CD8-positive, alpha-beta memory T cell (primary cell): Measurements from ENCODE around the gene LDLRAD4. TPM values are rescaled to one million over a fixed set of nuclear protein-coding genes. Genes with fewer than 3 reads are reported as not detected.

Source experiments
- CTCF ChIA-PET: fragments of 350-600 bp; sonication (Branson Sonifier 250); formaldehyde crosslinking; loops from one replicate; lab custom pipeline; 2021; ENCODE audit warnings: antibody characterized with exemption; lab: Charles Lee
- POLR2A ChIA-PET: fragments of 350-600 bp; sonication (Branson Sonifier 250); formaldehyde crosslinking; loops from one replicate; lab custom pipeline; 2021; ENCODE audit warnings: antibody characterized with exemption; lab: Charles Lee
- DNase-seq, 5 donors: peaks; one replicate each; pipeline versions ENCODE4 v3.0.0 to v3.0.0-alpha.2; 2020 to 2022; ENCODE audit warnings: mixed read lengths in 1 of 5
- H3K27ac ChIP-seq: one replicate; pipeline ENCODE4 v1.7.0; 2013; ENCODE audit warnings: low read depth, mild to moderate bottlenecking, low read length, moderate library complexity
- H3K27me3 ChIP-seq: 2 replicates; pipeline ENCODE4 v1.7.0; 2013; ENCODE audit warnings: low read length, mild to moderate bottlenecking; ENCODE audit not compliant: insufficient read depth, poor library complexity, severe bottlenecking
- H3K36me3 ChIP-seq: 2 replicates; pipeline ENCODE4 v1.7.0; 2013; ENCODE audit warnings: mild to moderate bottlenecking, low read length, moderate library complexity; ENCODE audit not compliant: insufficient read depth
- H3K4me1 ChIP-seq: 2 replicates; pipeline ENCODE4 v1.7.0; 2013; ENCODE audit warnings: mild to moderate bottlenecking, low read length, moderate library complexity; ENCODE audit not compliant: insufficient read depth
- H3K4me3 ChIP-seq: 2 replicates; pipeline ENCODE4 v1.7.0; 2013; ENCODE audit warnings: mild to moderate bottlenecking, low read length
- H3K9me3 ChIP-seq: 2 replicates; pipeline ENCODE4 v1.7.0; 2013; ENCODE audit warnings: mild to moderate bottlenecking, low read length
- H3K27ac Mint-ChIP-seq, 8 donors: one replicate each; pipeline ENCODE4 v1.8.0; 2020 to 2021; ENCODE audit warnings: mixed read lengths in 8 of 8, mild to moderate bottlenecking in 6 of 8, inconsistent platforms in 3 of 8, moderate library complexity in 3 of 8
- H3K27me3 Mint-ChIP-seq, 2 donors: one replicate each; pipeline ENCODE4 v1.8.0; 2020 to 2021; ENCODE audit warnings: mixed read lengths in 2 of 2, mild to moderate bottlenecking in 1 of 2, moderate library complexity in 1 of 2
- H3K36me3 Mint-ChIP-seq, 3 donors: one replicate each; pipeline ENCODE4 v1.8.0; 2020 to 2021; ENCODE audit warnings: mixed read lengths in 3 of 3, inconsistent platforms in 1 of 3, mild to moderate bottlenecking in 1 of 3
- H3K4me1 Mint-ChIP-seq, 3 donors: one replicate each; pipeline ENCODE4 v1.8.0; 2020 to 2021; ENCODE audit warnings: mixed read lengths in 3 of 3, inconsistent platforms in 1 of 3, mild to moderate bottlenecking in 1 of 3
- H3K4me3 Mint-ChIP-seq, 7 donors: one replicate each; pipeline ENCODE4 v1.8.0; 2020 to 2021; ENCODE audit warnings: mixed read lengths in 7 of 7, mild to moderate bottlenecking in 6 of 7, moderate library complexity in 4 of 7, inconsistent platforms in 2 of 7
- H3K9me3 Mint-ChIP-seq, 5 donors: one replicate each; pipeline ENCODE4 v1.8.0; 2020 to 2022; ENCODE audit warnings: mixed read lengths in 5 of 5, mild to moderate bottlenecking in 3 of 5, moderate library complexity in 2 of 5, inconsistent platforms in 1 of 5
- polyA plus RNA-seq: library from polyadenylated mRNA; unstranded; fragments of 300-500 nt; fragmentation: Illumina TruSeq; gene quantifications from one replicate; pipeline ENCODE4 v1.2.3, GENCODE V29; 2021
- total RNA-seq, 2 experiments: library from RNA; stranded (reverse); gene quantifications; one replicate each; pipeline ENCODE4 v1.2.3, GENCODE V29; 2021

Gene LDLRAD4
- total and polyA plus RNA-seq, 3 experiments from 2014 or later, result 8.1 to 30.4 (median 27.3) TPM

DNA sequence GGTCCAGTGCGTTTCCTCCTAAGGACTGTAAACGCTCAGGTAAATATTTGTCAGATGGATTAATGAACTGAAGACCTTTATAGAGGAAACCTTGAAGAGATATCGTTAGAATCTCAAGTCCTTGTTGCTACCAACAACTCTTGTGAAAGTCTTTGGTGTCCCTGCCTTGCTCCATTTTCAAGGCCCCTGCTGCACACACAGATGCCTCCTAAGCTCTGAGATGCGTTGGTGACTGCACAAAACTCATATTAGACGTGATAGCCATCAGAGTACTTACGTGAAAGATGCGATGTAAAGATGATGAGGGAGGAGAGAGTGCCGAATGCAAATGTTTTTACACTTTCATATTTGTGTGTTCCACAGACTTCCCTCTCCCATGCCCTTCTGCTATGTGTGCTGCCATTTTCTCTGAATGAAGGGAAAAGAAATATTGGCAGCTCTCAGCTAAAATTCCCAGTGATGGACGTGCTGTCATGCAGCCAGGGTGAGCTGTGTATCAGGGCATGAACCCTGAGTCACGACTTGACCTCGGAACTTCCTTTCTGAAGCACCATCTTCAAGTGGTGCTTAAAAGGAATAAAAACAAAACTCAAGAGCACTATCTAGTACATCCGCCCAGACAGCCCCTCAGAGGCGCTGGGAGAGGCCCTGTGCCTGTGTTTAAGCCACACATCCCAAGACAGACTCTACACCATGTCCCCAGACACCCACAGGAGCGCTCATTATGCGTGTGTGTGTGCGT is 390.4 kb downstream of the LDLRAD4 start:
- peak overlapping the region; percentile 12 to 91 (median 76) for H3K27ac Mint-ChIP-seq
- H3K4me1 Mint-ChIP-seq, result peaks cover 52 to 75% (median 59%) of the 10 kb centered on the region in 3 donors
- no peak overlapping the region for H3K4me3 ChIP-seq
- peak in 2 of 5 donors; percentile 33 to 68 for DNase-seq
- CTCF ChIA-PET, result interaction anchor here (0.7 to 2.8 kb wide), 3 partner anchors 20 to 51 kb away, joined by 3 to 12 read pairs (median 5); no protein-coding TSS in a partner anchor
- H3K36me3 Mint-ChIP-seq, result no peaks in the 10 kb centered on the region
- peaks cover 0 to 3% (median 0%) of the 10 kb centered on the region in 5 donors for H3K9me3 Mint-ChIP-seq
- peaks cover 37% of the 10 kb centered on the region for H3K4me1 ChIP-seq
- no peaks in the 10 kb centered on the region for H3K27me3 ChIP-seq
- POLR2A ChIA-PET, result no interaction called here
- no peaks in the 10 kb centered on the region for H3K9me3 ChIP-seq
- no peak overlapping the region for H3K27ac ChIP-seq
- H3K36me3 ChIP-seq, result no peaks in the 10 kb centered on the region
- H3K4me3 Mint-ChIP-seq, result peak overlapping the region; percentile 28 to 80 (median 73)
- peaks cover 0 to 9% of the 10 kb centered on the region in 2 donors for H3K27me3 Mint-ChIP-seq

DNA sequence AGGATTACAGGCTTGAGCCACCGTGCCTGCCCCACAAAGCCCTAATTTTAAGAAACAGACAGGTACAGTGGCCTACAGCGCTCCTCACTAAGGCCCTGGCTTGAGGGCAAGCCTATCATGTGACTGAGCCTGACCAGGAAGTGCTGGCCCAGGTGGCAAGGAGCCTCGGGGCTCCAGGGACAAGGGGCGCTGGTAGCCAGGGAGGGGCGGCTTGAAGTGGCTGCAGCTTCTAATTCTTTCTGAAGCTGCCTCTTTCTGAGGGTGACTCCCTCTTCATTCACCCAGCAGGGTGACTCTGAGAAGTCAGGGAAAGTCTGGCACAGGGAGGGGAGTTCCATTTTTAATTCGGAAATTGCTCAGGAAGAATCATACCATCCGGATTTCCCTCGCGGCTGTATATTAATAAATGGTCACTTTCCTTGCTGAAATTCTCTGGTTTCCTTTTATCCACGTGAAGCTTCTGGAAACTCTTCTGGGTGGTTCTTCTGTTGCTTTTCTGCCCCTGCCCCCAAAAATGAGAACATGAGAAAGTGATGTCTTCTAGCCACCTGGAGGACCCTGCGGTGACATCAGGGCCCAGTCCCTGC is 392.1 kb downstream of the LDLRAD4 start:
- Histone ChIP-seq H3K9me3 (no peaks in the 10 kb centered on the region), H3K27ac (no peak overlapping the region), H3K27me3 (no peaks in the 10 kb centered on the region), H3K4me3 (no peak overlapping the region), H3K36me3 (no peaks in the 10 kb centered on the region), H3K4me1 (peaks cover 54% of the 10 kb centered on the region)
- CTCF ChIA-PET, result interaction anchor here (2.8 kb wide), 1 partner anchor 53 kb away, joined by 12 read pairs; no protein-coding TSS in a partner anchor
- peaks cover 0 to 13% of the 10 kb centered on the region in 2 donors for H3K27me3 Mint-ChIP-seq
- POLR2A ChIA-PET, result no interaction called here
- peak overlapping the region in 7 of 8 donors; percentile 48 to 97 (median 91) for H3K27ac Mint-ChIP-seq
- peaks cover 0 to 3% (median 0%) of the 10 kb centered on the region in 5 donors for H3K9me3 Mint-ChIP-seq
- peak overlapping the region in 6 of 7 donors; percentile 80 to 90 (median 84) for H3K4me3 Mint-ChIP-seq
- no peak for DNase-seq
- peaks cover 0 to 2% (median 0%) of the 10 kb centered on the region in 3 donors for H3K36me3 Mint-ChIP-seq
- peaks cover 69 to 92% (median 76%) of the 10 kb centered on the region in 3 donors for H3K4me1 Mint-ChIP-seq

DNA sequence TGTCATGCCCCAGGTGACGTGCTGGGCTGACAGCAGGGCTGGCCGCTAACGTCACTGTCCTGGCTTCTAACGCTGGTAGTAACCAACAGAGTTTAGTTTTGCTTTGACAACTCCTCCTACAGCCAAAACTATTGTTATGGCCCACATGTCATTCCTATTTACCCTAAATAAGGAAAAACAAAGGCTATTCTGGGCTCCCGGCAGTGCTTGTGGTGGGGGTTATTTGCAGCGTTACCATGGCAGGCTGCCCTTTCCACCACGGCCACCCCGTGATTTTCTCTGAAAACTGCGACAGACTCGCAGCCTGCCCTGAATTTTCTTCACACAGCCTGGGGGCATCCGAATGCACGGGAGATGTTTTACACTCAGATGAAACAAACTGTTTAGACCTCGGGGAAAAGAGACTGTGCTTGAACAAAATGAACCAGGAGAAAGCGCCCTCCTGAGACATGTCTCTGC is 392.6 kb downstream of the LDLRAD4 start:
- Histone ChIP-seq H3K9me3 (no peaks in the 10 kb centered on the region), H3K27ac (no peak overlapping the region), H3K4me1 (peaks cover 57% of the 10 kb centered on the region), H3K27me3 (no peaks in the 10 kb centered on the region), H3K36me3 (no peaks in the 10 kb centered on the region), H3K4me3 (no peak overlapping the region)
- peak in 3 of 5 donors; percentile 43 to 81 (median 53) for DNase-seq
- Mint-ChIP-seq H3K4me3 (peak overlapping the region; percentile 78 to 90 (median 84)), H3K4me1 (peaks cover 75 to 97% (median 81%) of the 10 kb centered on the region in 3 donors), H3K36me3 (peaks cover 0 to 2% (median 0%) of the 10 kb centered on the region in 3 donors), H3K9me3 (peaks cover 0 to 3% (median 0%) of the 10 kb centered on the region in 5 donors), H3K27me3 (peaks cover 0 to 13% of the 10 kb centered on the region in 2 donors), H3K27ac (peak overlapping the region; percentile 72 to 97 (median 92))
- ChIA-PET POLR2A (interaction anchor here (0.8 to 1.5 kb wide), 2 partner anchors 10 to 115 kb away, joined by 3 to 6 read pairs; partner anchors contain the start of genes FAM210A and RNMT), CTCF (interaction anchor here (0.8 kb wide), 1 partner anchor 25 kb away, joined by 3 read pairs; no protein-coding TSS in a partner anchor)

DNA sequence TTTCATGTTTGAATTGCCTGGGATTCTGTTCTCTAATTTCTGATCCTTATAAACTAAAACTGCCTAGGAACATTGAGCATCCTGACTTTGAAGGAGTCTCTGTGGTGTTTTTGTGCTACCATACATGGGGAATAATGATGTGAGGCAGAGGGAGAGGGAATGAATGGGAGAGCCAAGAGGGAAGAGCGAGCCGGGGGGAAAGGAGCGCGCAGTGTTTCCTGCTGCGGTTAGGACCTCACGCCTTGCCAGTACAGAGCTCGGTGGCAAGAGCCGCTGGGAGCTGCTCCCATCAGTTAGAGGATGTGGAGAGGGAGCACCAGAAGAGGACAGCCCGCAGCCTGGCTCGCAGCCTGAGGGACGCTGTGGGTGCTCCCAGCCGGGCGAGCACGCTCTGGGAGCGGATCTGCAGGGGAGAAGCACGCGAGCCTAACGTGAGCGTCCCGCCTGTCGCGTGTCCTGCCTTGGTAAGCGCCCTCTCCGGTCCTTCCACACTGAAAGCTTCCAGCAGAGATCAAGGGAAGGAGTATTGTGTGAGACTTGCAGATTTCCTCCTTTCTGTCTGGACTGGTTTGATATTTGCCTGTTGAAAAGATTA is 393.1 kb downstream of the LDLRAD4 start:
- Histone ChIP-seq H3K27me3 (no peaks in the 10 kb centered on the region), H3K4me1 (peaks cover 57% of the 10 kb centered on the region), H3K36me3 (no peaks in the 10 kb centered on the region), H3K4me3 (peak overlapping the region; percentile 63), H3K27ac (no peak overlapping the region), H3K9me3 (no peaks in the 10 kb centered on the region)
- DNase-seq, result no peak
- Mint-ChIP-seq H3K9me3 (peaks cover 0 to 3% (median 0%) of the 10 kb centered on the region in 5 donors), H3K36me3 (peaks cover 0 to 4% (median 0%) of the 10 kb centered on the region in 3 donors), H3K4me3 (peak overlapping the region; percentile 78 to 90 (median 84)), H3K27ac (peak overlapping the region; percentile 83 to 97 (median 92)), H3K27me3 (peaks cover 0 to 13% of the 10 kb centered on the region in 2 donors), H3K4me1 (peaks cover 77 to 98% (median 85%) of the 10 kb centered on the region in 3 donors)
- ChIA-PET CTCF (interaction anchor here (0.7 to 1.3 kb wide), 4 partner anchors 26 to 255 kb away, joined by 3 read pairs; no protein-coding TSS in a partner anchor), POLR2A (interaction anchor here (0.6 to 1.5 kb wide), 8 partner anchors 11 to 475 kb away, joined by 3 to 6 read pairs (median 3); partner anchors contain the start of genes FAM210A and RNMT)

DNA sequence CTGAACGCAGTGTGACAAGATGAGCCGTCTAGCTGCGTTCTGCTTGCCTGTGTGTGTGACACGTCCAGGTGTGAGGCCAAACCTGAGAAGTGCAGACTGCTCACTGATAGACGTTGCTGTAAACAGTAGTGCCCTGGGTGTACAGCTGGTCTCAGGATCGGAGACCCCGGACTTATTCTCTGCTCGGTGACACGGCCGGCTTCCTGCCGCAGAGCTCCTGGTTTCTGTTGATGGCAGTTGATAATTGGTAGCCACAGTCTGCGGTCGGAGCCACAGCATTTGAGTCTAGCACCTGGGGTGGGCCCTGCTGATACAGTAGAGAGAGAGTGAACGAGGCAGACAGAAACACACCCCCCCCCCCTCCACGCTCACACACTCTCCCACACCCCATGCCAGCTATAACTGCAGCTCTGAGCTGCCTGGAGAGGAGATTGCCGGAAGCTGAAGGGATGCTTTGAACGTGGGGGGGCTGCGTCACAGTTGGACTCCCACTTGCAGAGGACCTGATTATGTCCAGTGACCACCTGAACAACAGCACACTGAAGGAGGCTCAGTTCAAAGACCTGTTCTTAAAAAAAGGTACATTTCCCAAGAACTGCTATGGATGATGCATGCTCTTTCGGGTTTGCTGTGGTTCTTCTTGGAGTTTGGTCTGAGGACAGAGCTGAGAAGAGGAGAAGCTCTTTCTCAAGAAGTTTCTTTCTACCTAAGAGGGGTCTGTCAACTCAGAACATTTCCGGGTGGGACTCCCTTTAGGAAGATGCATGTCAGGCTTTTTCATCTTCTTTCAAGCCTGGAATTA is 393.8 kb downstream of the LDLRAD4 start:
- peaks cover 0 to 13% of the 10 kb centered on the region in 2 donors for H3K27me3 Mint-ChIP-seq

DNA sequence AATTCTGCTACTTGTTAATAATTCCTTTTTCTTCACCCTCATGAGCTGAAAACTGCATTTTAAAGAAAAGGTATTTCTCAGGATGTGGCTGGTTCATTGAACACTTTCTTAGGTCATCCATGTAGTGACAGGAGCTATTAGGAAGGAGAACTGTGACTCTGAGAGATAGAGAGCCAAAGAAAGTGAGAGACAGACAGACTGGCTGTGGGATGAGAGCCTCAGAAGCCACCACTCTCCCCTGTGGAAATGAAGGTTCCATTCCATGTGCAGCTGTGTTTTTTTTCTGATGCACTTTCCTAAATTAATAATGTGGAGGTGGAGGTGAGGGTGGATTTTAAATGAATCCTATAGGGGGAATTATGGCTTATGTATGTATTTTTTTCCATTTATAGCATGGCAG is 394.5 kb downstream of the LDLRAD4 start:
- H3K9me3 ChIP-seq, result no peaks in the 10 kb centered on the region
- ChIA-PET POLR2A (interaction anchor here (1.5 kb wide), 1 partner anchor 46 kb away, joined by 3 read pairs; no protein-coding TSS in a partner anchor), CTCF (interaction anchor here (1.2 to 2.3 kb wide), 5 partner anchors 14 to 55 kb away, joined by 3 to 6 read pairs (median 4); no protein-coding TSS in a partner anchor)
- no peaks in the 10 kb centered on the region for H3K9me3 Mint-ChIP-seq
- H3K27ac ChIP-seq, result no peak overlapping the region
- peaks cover 0 to 15% of the 10 kb centered on the region in 2 donors for H3K27me3 Mint-ChIP-seq
- peaks cover 74 to 99% (median 86%) of the 10 kb centered on the region in 3 donors for H3K4me1 Mint-ChIP-seq
- no peaks in the 10 kb centered on the region for H3K36me3 ChIP-seq
- peak overlapping the region; percentile 78 to 90 (median 84) for H3K4me3 Mint-ChIP-seq
- H3K36me3 Mint-ChIP-seq, result peaks cover 0 to 4% (median 0%) of the 10 kb centered on the region in 3 donors
- no peak overlapping the region for H3K4me3 ChIP-seq
- H3K27me3 ChIP-seq, result no peaks in the 10 kb centered on the region
- no peak for DNase-seq
- H3K4me1 ChIP-seq, result peaks cover 57% of the 10 kb centered on the region
- peak overlapping the region; percentile 15 to 97 (median 92) for H3K27ac Mint-ChIP-seq

More for the DNA sequence above, 393.8 kb downstream of the LDLRAD4 start:
- peak; percentile 66 to 94 (median 78) for DNase-seq
- peak overlapping the region; percentile 78 to 90 (median 84) for H3K4me3 Mint-ChIP-seq
- peaks cover 0 to 3% (median 0%) of the 10 kb centered on the region in 5 donors for H3K9me3 Mint-ChIP-seq
- H3K4me1 Mint-ChIP-seq, result peaks cover 80 to 99% (median 90%) of the 10 kb centered on the region in 3 donors
- POLR2A ChIA-PET, result interaction anchor here (0.6 to 1.5 kb wide), 11 partner anchors 11 to 863 kb away, joined by 3 to 6 read pairs (median 3); partner anchors contain the start of genes FAM210A and RNMT
- H3K9me3 ChIP-seq, result no peaks in the 10 kb centered on the region
- no peaks in the 10 kb centered on the region for H3K36me3 ChIP-seq
- H3K4me1 ChIP-seq, result peaks cover 57% of the 10 kb centered on the region
- no peaks in the 10 kb centered on the region for H3K27me3 ChIP-seq
- H3K36me3 Mint-ChIP-seq, result peaks cover 0 to 4% (median 0%) of the 10 kb centered on the region in 3 donors
- CTCF ChIA-PET, result interaction anchor here (0.7 to 2.3 kb wide), 6 partner anchors 14 to 256 kb away, joined by 3 to 6 read pairs (median 3); no protein-coding TSS in a partner anchor
- peak overlapping the region; percentile 63 for H3K4me3 ChIP-seq
- peak overlapping the region; percentile 7 to 97 (median 92) for H3K27ac Mint-ChIP-seq
- no peak overlapping the region for H3K27ac ChIP-seq
